Stimulated activated CD4-positive, alpha-beta T cell treated with anti-CD3 and anti-CD28 coated beads, Interleukin-1b, Interleukin-23, amount 100 ng/mL, for 48 hours (primary cell): ENCODE results near the gene DNAJC1.
A peak's percentile ranks its signal among the peaks of the same experiment; 100 is the strongest.

Experiments used
- DNase-seq: peaks from one replicate; pipeline ENCODE4 v3.0.0-alpha.2; 2020

Gene DNAJC1

DNA sequence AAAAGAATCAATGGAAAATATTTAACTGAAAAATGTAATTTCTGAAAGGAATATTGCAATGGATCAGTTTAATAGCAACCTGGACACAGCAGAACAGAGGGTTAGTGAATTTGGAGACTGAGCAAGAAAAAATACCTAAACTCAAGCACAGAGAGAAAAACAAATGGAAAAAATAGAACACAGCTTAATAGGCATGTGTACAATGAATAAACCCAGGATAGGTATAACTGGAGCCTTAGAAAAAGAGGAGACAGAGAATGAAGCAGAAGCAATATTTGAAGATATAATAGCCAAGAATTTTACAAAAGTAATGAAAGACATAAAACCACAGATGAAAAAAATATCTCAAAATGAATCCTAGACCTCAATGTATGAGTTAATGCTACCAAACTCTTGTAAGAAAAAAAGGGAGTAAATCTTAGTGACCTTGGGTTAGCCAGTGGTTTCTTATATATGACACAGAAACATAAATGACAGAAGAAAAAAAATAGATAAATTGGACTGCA lies 2.9 kb upstream of the DNAJC1 start:
- no peak for DNase-seq

DNA sequence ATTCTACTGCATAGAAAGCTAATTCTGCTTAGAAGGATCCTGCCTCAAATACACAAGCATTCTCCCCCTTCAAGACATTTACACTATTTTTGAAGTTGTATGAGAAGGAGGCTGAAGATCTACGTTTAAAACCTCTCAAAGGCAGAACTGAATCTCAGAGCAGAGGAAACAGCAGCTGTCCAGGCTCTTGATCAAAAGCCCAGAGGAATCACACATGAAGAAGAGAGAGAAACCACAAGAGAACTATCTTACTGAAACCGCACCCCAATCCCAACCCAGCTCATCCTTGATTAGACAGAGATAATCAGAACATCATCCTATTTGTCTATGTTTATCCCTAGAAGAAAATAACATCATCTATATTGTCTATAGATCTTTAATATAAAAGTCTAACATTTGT lies 2.2 kb upstream of the DNAJC1 start:
- DNase-seq = no peak

GRCh38 chr10:22003964-22004281 lies 393 bp upstream of the DNAJC1 start:
- DNase-seq = no peak

DNA sequence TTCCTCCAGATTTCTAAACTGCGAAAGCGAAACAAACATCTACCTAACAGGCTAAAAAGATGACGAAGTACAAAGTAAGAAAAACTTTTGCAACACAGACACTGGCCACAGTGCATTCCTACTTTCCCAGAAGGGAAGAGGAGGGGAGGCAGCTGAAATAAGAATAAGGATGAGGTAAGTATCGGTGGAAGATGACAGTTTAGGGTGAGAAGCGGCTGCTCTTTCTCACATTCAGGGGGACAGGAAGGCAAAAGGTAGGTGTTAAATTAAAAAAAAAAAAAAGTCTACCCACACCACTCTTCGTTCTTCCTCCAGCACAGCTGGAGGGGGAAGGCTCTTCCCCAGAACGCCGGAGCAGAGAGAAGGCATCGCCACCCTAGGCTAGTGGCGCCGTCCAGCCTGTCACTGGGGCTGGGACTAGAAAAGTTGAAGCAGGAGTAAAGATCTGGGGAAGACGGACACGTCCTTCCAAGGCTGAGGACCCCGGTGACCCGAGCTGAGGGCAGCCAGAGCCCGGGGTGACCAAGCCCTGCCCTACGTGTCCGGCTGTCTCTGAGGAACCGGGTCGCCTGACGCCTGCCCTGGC lies 846 bp downstream of the DNAJC1 start:
- DNase-seq = peak; percentile 17

GRCh38 chr10:21995557-21995956 lies 8.0 kb downstream of the DNAJC1 start:
- DNase-seq = no peak

GRCh38 chr10:21993360-21994001 lies 10.0 kb downstream of the DNAJC1 start:
- no peak for DNase-seq

- DNase-seq = no peak
Measured at GRCh38 chr10:21991785-21992184, 11.7 kb downstream of the DNAJC1 start.

GRCh38 chr10:21990449-21990848 lies 13.1 kb downstream of the DNAJC1 start:
- DNase-seq = no peak

GRCh38 chr10:21989453-21990154 lies 13.9 kb downstream of the DNAJC1 start:
- DNase-seq = peak; percentile 15

DNA sequence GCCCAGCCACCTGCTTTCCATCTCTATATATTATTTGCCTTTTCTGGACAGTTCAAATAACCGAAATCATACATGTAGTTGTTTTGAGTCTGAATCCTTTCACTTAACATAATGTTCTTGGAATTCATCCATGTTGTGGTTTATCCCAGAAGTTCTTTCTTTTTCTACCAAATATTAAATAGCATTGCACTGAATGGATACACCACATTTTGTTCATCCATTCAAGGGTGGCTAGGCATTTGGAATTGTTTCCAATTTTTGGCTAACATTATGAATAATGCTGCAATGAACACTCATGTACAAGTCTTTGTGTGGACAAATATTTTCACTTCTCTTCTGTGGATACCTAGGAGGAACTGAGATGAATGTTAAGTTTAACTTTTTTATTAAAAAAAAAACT lies 18.0 kb downstream of the DNAJC1 start:
- no peak for DNase-seq

DNA sequence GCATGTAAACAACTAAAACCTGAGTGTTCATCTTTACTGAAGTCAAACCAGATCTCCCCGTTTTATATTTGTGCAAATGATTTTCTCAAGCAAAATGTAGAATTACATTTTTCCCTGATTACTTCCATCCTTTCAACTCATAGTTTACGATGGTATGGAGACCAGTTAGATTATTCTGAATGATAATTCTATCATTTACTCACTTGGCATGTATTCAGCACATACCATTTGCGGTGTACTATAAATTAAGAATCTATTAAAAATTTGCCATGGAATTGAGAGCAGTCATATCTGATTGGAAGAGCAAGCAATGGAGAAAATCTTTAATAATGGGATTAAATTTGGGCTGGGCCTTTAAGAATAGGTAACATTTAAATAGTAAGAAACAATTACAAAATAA lies 22.4 kb downstream of the DNAJC1 start:
- DNase-seq = no peak

DNA sequence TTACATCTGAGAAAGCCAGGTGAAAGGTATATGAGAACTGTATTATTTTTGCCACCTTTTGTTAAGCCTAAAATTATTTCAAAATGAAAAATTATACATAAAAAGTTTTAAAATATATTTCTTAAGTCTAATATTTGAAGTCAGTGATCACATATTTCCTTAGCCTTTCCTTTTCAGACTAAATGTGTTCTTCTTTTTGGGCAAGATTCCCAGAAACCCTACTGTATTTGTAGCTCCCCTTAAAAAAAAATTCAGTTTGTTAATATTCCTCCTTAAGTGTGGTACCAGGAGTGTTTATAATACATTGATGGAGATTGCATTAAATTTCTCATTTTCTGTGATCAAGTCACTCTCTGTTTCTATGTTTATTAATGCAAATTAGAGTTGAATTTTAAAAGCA lies 22.8 kb downstream of the DNAJC1 start:
- no peak for DNase-seq

GRCh38 chr10:21978191-21978862 lies 25.2 kb downstream of the DNAJC1 start:
- DNase-seq = no peak

DNA sequence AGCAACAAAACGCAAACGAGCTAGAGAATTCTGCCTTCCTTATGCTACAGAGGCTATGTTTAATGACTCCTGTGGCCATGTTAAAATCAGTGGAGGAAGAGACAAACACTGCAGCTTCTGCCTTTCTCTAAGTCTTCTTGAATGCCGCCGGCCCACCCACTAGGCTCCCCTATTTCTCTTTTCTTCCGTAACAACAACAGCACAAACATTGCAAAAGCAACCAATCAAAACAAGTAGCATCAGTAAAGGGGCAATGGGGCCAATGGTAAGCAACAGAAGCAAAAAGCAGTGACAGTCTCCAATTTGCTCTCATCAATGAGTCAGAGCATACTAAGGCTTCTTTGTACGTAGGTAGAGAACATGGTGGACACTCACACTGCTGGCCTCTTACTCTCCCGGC lies 26.8 kb downstream of the DNAJC1 start:
- DNase-seq = no peak

GRCh38 chr10:21976280-21976679 lies 27.2 kb downstream of the DNAJC1 start:
- no peak for DNase-seq

GRCh38 chr10:21975378-21975990 lies 28.0 kb downstream of the DNAJC1 start:
- DNase-seq = no peak

DNA sequence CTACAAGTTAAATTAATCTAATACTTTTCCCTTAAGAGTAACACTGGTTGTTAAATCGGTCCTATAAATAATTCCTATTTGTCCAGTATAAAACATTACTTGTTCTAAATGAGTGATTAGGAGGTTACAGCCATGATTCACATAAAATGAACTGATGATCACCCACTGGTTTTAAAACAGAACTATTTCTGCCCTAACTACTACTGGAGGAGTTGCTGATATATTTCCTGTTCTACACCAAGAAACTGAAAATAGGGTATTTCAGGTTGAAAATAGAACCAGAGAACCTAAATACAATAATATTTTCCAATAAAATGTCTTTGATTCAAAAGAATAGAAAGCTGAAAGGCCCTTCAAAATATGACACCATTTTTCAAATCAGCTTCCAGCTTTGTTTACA lies 30.9 kb downstream of the DNAJC1 start:
- DNase-seq = no peak

- DNase-seq = no peak
Measured at GRCh38 chr10:21969326-21970287, 33.9 kb downstream of the DNAJC1 start.

- DNase-seq = no peak
Measured at GRCh38 chr10:21964983-21965665, 38.4 kb downstream of the DNAJC1 start.

GRCh38 chr10:21962358-21962757 lies 41.2 kb downstream of the DNAJC1 start:
- DNase-seq = no peak

DNA sequence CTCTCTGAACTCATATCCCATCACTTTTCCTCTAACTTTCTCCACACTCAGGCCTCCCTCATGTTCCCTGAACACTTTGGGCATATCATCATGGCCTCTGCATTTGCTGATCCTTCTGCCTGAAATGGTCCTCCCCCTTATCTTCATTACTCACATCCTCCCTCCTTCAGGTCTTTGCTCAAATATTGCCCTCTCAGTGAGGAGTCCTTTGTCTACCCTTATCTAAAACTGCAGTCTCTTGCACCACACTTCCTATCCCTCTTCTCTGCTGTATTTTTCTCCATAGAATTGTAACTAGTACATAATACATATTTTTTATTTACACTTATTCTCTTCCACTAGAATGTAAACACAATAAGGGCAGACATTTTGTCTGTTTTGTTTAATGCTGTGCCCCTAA lies 41.7 kb downstream of the DNAJC1 start:
- no peak for DNase-seq

- no peak for DNase-seq
Measured at GRCh38 chr10:21959998-21960397, 43.5 kb downstream of the DNAJC1 start.
